Measurements from ENCODE around the gene FGF11. TPM values are rescaled to one million over a fixed set of nuclear protein-coding genes. Genes with fewer than 3 reads are reported as not detected.

Gene FGF11
- total and polyA plus RNA-seq, 2 of the 13 experiments (the other 11 are each of a cell fraction or from before 2014, with no cell fraction given), result 0.20 to 7.6 TPM

GRCh38 chr17:7445619-7445968 is 6.3 kb downstream of the FGF11 start (continued):
- TF ChIP-seq NFYB (CRISPR knock-in tag; IDR thresholded peaks at IDR 0.05) (peak; percentile 1; the same call in 1 of the 2 replicates), ZBTB49 (CRISPR knock-in tag; IDR thresholded peaks at IDR 0.05; ENCODE audit: borderline replicate concordance) (no peak), GZF1 (CRISPR knock-in tag; IDR thresholded peaks at IDR 0.05) (no peak), PRDM10 (CRISPR knock-in tag; IDR thresholded peaks at IDR 0.05; ENCODE audit: low read depth) (peak; percentile 2; the same call in 1 of the 2 replicates), ZNF503 (CRISPR knock-in tag; IDR thresholded peaks at IDR 0.05) (peak; percentile 40; the same call in 1 of the 2 replicates), HBP1 (CRISPR knock-in tag; IDR thresholded peaks at IDR 0.05; ENCODE audit: low read depth) (peak; percentile 16; the same call in 1 of the 2 replicates), HDAC1 (CRISPR knock-in tag; IDR thresholded peaks at IDR 0.05) (no peak), FOXC1 (CRISPR knock-in tag; IDR thresholded peaks at IDR 0.05; ENCODE audit: borderline replicate concordance) (no peak), SP5 (CRISPR knock-in tag; IDR thresholded peaks at IDR 0.05; ENCODE audit: borderline replicate concordance, low read depth) (peak; percentile 8), ZNF362 (CRISPR knock-in tag; IDR thresholded peaks at IDR 0.05; ENCODE audit: borderline replicate concordance) (no peak), ZNF235 (CRISPR knock-in tag; IDR thresholded peaks at IDR 0.05; ENCODE audit: borderline replicate concordance) (no peak), RFX5 (IDR thresholded peaks at IDR 0.05; ENCODE audit: low read depth, low read length) (no peak), ZNF224 (CRISPR knock-in tag; IDR thresholded peaks at IDR 0.05) (no peak), FOSL1 (CRISPR knock-in tag; IDR thresholded peaks at IDR 0.05; ENCODE audit: borderline replicate concordance) (no peak), TFE3 (CRISPR knock-in tag; IDR thresholded peaks at IDR 0.05) (no peak)

All from HepG2 (cell line).